T follicular helper cell (primary cell): ENCODE data around the gene GPR68.
"Not testable (repeated sequence)": the region's sequence is repeated elsewhere in the genome, so short reads cannot be mapped to it uniquely, and the experiment has no call there.

Experiments
- DNase-seq: peaks from one replicate; pipeline ENCODE4 v3.0.0-alpha.2; 2020; ENCODE audit warnings: low read depth

GPR68 gene

GRCh38 chr14:91190853-91191252, 53.7 kb downstream of the GPR68 start:
- DNase-seq = no peak

GRCh38 chr14:91187271-91187670, 57.2 kb downstream of the GPR68 start:
- DNase-seq = no peak

- no peak for DNase-seq
Observed at GRCh38 chr14:91186515-91187066, 57.9 kb downstream of the GPR68 start.

- no peak for DNase-seq
Observed at GRCh38 chr14:91185721-91186120, 58.8 kb downstream of the GPR68 start.

GRCh38 chr14:91184559-91184958, 59.9 kb downstream of the GPR68 start:
- no peak for DNase-seq

GRCh38 chr14:91182753-91183152, 61.8 kb downstream of the GPR68 start:
- DNase-seq = not testable (repeated sequence)
